Keratinocyte (primary cell): ENCODE data around the gene LSAMP. TPM values are rescaled to one million over a fixed set of nuclear protein-coding genes. Genes with fewer than 3 reads are reported as not detected.
A peak's percentile ranks its signal among the peaks of the same experiment; 100 is the strongest.

Experiments used
- DNase-seq: peaks from one replicate; pipeline ENCODE4 v3.0.0-alpha.2; 2011; ENCODE audit warnings: low read depth, missing footprints, low spot score
- FAIRE-seq: peaks from 2 replicates; lab custom pipeline; 2011; peaks lifted over from hg19 to GRCh38; lab: Jason Lieb, UNC
- H2AFZ ChIP-seq: 2 replicates; pipeline ENCODE4 v1.6.0; 2012; ENCODE audit warnings: low read length, control low read depth, inconsistent platforms; ENCODE audit not compliant: control insufficient read depth
- H3K27ac ChIP-seq: 2 replicates; pipeline ENCODE4 v1.5.1; 2011; ENCODE audit warnings: low read length; ENCODE audit not compliant: control insufficient read depth, insufficient read depth
- H3K27me3 ChIP-seq: 3 replicates; pipeline ENCODE4 v1.6.0; 2011; ENCODE audit warnings: low read length; ENCODE audit not compliant: control insufficient read depth, insufficient read depth; ENCODE audit errors: extremely low read depth
- H3K36me3 ChIP-seq, 2 experiments: 2 replicates in 1 of 2; 3 replicates in 1 of 2; pipeline ENCODE4 v1.5.1; 2011; ENCODE audit warnings: low read length in 2 of 2, mild to moderate bottlenecking in 1 of 2; ENCODE audit not compliant: control insufficient read depth in 2 of 2, insufficient read depth in 2 of 2; ENCODE audit errors: extremely low read depth in 1 of 2
- H3K4me1 ChIP-seq: 3 replicates; pipeline ENCODE4 v1.5.1; 2011; ENCODE audit warnings: low read length; ENCODE audit not compliant: control insufficient read depth, insufficient read depth; ENCODE audit errors: extremely low read depth
- H3K4me2 ChIP-seq: 3 replicates; pipeline ENCODE4 v1.6.0; 2011; ENCODE audit warnings: low read depth, low read length; ENCODE audit not compliant: control insufficient read depth, insufficient read depth; ENCODE audit errors: extremely low read depth
- H3K4me3 ChIP-seq, 3 experiments: fragments of 200-600 bp in 1 of 3; sonication (generic) in 1 of 3; 2 replicates in 2 of 3; 3 replicates in 1 of 3; pipeline ENCODE4 v1.5.1; 2011 to 2016; ENCODE audit warnings: low read length in 3 of 3, mild to moderate bottlenecking in 3 of 3, control low read depth in 2 of 3, inconsistent platforms in 1 of 3, low read depth in 1 of 3, mixed read lengths in 1 of 3, mixed run types in 1 of 3, moderate library complexity in 1 of 3; ENCODE audit not compliant: control insufficient read depth in 2 of 3, insufficient read depth in 2 of 3; ENCODE audit errors: extremely low read depth in 1 of 3
- H3K79me2 ChIP-seq: 2 replicates; pipeline ENCODE4 v1.6.0; 2012; ENCODE audit warnings: low read length; ENCODE audit not compliant: control insufficient read depth, insufficient read depth
- H3K9ac ChIP-seq: 3 replicates; pipeline ENCODE4 v1.6.0; 2011; ENCODE audit warnings: low read length; ENCODE audit not compliant: control insufficient read depth, insufficient read depth; ENCODE audit errors: extremely low read depth
- H3K9me1 ChIP-seq: 3 replicates; pipeline ENCODE4 v1.6.0; 2011; ENCODE audit warnings: low read length; ENCODE audit not compliant: control insufficient read depth, insufficient read depth; ENCODE audit errors: extremely low read depth
- H3K9me3 ChIP-seq: 2 replicates; pipeline ENCODE4 v1.5.1; 2012; ENCODE audit warnings: low read depth, low read length; ENCODE audit not compliant: control insufficient read depth
- H4K20me1 ChIP-seq: 3 replicates; pipeline ENCODE4 v1.6.0; 2011; ENCODE audit warnings: low read length; ENCODE audit not compliant: control insufficient read depth, insufficient read depth; ENCODE audit errors: extremely low read depth
- CTCF ChIP-seq, 3 experiments: IDR thresholded peaks in 1 of 3; conservative IDR thresholded peaks in 1 of 3; optimal IDR thresholded peaks in 1 of 3; 2 replicates in 2 of 3; 3 replicates in 1 of 3; pipeline versions ENCODE3 to v1.5.1; 2011; ENCODE audit warnings: low read length in 3 of 3, mild to moderate bottlenecking in 3 of 3, moderate library complexity in 2 of 3, control low read depth in 1 of 3, inconsistent platforms in 1 of 3; ENCODE audit not compliant: insufficient read depth in 2 of 3; ENCODE audit errors: extremely low read depth in 1 of 3
- EZH2 ChIP-seq: IDR thresholded peaks from one replicate; pipeline ENCODE4 v1.6.1; 2012; ENCODE audit warnings: inconsistent platforms, mild to moderate bottlenecking, low read length, moderate library complexity
- dilution Hi-C: fragments of 300-500 bp; cut with MboI; formaldehyde crosslinking; loops from one replicate; pipeline ENCODE4 v1.7.0; 2020; ENCODE audit warnings: low sequenced_read_pairs; ENCODE audit not compliant: extremely low pct_ligation_motif_present
- polyA plus RNA-seq, 5 experiments: library from polyadenylated mRNA; depleted of rRNA in 3 of 5; stranded (reverse) in 3 of 5; stranded (forward) in 1 of 5; unstranded in 1 of 5; fragments of >200 nt; gene quantifications; 1 replicate in 1 of 5; 2 replicates in 3 of 5; 3 replicates in 1 of 5; pipeline versions ENCODE4 v1.2.1 to v1.2.3, GENCODE V29; 2011 to 2012; ENCODE audit warnings: missing spikeins in 2 of 5, low read depth in 1 of 5, low replicate concordance in 1 of 5

Gene LSAMP
- polyA plus RNA-seq, 1 donor (not counting 4 experiments of a cell fraction or from before 2014, with no cell fraction given) = 0.12 TPM

- H3K27ac ChIP-seq = no peak overlapping the region
- TF ChIP-seq CTCF (optimal IDR thresholded peaks at IDR 0.05 in 1 of 3, IDR thresholded peaks at IDR 0.05 in 1 of 3, conservative IDR thresholded peaks at IDR 0.05 in 1 of 3; ENCODE audit: extremely low read depth in 1 of 3, insufficient read depth in 2 of 3, low read length in 3 of 3) (no peak), EZH2 (no peak)
- no peaks in the 10 kb centered on the region for H4K20me1 ChIP-seq
- H3K9me1 ChIP-seq = no peaks in the 10 kb centered on the region
- DNase-seq (no peak), FAIRE-seq (peak; percentile 9)
- H2AFZ ChIP-seq = peak overlapping the region; percentile 6
- H3K4me3 ChIP-seq = no peak overlapping the region
- dilution Hi-C loops = no loop called here
- no peak overlapping the region for H3K9ac ChIP-seq
- H3K4me1 ChIP-seq = peaks cover 3% of the 10 kb centered on the region
- no peaks in the 10 kb centered on the region for H3K79me2 ChIP-seq
- no peaks in the 10 kb centered on the region for H3K27me3 ChIP-seq
- no peaks in the 10 kb centered on the region for H3K36me3 ChIP-seq
- no peak overlapping the region for H3K4me2 ChIP-seq
- no peaks in the 10 kb centered on the region for H3K9me3 ChIP-seq
These were observed 394.2 kb downstream of the LSAMP start for GRCh38 chr3:116051040-116051439.

DNA sequence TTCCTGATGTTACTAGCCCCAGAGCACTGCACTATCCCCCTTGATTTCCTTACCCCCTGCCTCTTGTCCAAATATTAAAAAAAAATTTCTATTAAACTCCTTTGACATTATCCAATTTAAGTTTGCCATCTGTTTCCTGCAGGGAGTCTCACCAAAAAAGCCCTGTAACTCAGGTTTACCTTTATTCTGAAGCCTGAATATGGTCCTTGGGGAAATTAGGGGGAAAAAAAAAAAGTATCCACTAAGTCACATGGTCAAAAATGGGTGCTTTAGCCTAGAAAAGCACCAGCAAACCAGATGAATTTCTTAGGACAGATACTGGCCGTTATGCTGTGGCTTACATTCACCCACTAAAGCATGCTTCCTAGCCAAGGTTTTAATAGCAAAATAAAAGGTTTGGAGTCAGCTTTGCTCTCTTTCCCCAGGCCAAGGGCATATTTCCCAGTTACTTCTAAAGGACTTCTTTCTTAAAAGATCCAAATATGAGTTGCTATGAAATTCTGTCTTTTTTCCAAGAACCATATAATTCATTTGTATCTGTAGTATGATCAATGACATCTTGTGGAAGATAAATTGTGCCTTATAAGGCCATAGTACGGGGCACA lies 394.9 kb downstream of the LSAMP start:
- DNase-seq (no peak), FAIRE-seq (no peak)
- Histone ChIP-seq H3K9me1 (no peaks in the 10 kb centered on the region), H3K9me3 (no peaks in the 10 kb centered on the region), H2AFZ (no peak overlapping the region), H3K4me2 (no peak overlapping the region), H3K36me3 (no peaks in the 10 kb centered on the region), H3K79me2 (no peaks in the 10 kb centered on the region), H3K9ac (no peak overlapping the region), H3K27ac (no peak overlapping the region), H3K4me3 (no peak overlapping the region), H3K27me3 (no peaks in the 10 kb centered on the region), H4K20me1 (no peaks in the 10 kb centered on the region), H3K4me1 (peaks cover 3% of the 10 kb centered on the region)
- dilution Hi-C loops = no loop called here
- TF ChIP-seq CTCF (optimal IDR thresholded peaks at IDR 0.05 in 1 of 3, IDR thresholded peaks at IDR 0.05 in 1 of 3, conservative IDR thresholded peaks at IDR 0.05 in 1 of 3; ENCODE audit: extremely low read depth in 1 of 3, insufficient read depth in 2 of 3, low read length in 3 of 3) (no peak), EZH2 (no peak)
